GM18951 (cell line): ENCODE measurements around the gene CHAC1.

Source experiments
- POLR2A ChIP-seq: IDR thresholded peaks from 4 replicates; pipeline ENCODE4 v1.6.1; 2011; ENCODE audit warnings: mild to moderate bottlenecking; ENCODE audit not compliant: insufficient read length, insufficient read depth; ENCODE audit errors: extremely low read depth
- in situ Hi-C: fragments of 300-500 bp; cut with MboI; formaldehyde crosslinking; loops from one replicate; pipeline ENCODE4 v1.12.0; 2022; ENCODE audit warnings: low sequenced_read_pairs, mixed read lengths, inconsistent platforms; ENCODE audit not compliant: unreplicated experiment

The CHAC1 gene

DNA sequence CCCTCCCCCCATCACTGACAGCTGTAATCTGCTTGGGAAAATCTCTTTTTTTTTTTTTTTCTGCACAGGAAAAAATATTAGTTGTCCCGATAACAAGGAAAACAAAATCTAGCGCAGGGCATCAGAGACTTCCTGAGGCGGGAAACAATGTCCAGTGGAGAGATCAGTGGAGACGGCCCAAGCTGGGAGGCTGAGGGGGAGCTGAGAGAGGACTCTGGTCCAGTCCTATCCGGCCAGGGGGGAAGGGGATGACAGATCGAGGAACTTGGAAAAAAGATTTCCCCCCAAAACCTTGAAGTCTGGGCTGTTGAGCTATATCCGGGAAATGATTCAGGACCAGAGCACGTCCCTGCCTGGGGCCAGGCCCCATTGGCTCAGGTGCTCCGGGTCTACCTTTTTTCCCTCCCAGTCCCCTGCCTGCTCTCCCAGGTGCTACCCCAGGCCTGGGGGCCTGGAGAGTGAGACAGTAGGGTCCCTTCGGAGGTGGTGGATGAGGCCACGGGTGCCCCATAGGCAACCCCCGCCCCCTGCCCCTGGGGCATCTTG lies 38.1 kb upstream of the CHAC1 start:
- in situ Hi-C loops = loop anchor here (10.0 kb wide), 1 partner anchor 100 kb away; no protein-coding TSS in a partner anchor
- TF ChIP-seq POLR2A = no peak

DNA sequence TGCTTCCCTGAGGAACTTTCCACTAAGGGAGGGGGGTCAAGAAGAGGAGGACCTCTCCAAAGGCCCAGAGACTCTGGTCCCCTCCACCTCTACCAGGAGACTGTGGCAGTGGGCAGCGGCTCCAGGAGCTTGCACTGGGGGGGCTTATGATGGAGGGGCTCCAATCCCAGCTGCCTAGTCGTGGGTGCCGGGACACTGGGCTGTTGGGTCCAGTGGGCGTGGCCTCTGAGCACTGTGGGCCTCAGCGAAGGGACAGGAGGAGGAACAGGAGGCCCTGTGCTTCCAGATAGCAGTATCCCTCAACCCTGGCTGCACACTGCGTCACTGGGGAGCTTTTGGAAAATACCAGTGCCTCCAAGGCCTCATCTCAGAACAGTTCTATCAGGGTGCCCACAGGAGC lies 37.6 kb upstream of the CHAC1 start:
- in situ Hi-C loops = loop anchor here (10.0 kb wide), 1 partner anchor 99 kb away; no protein-coding TSS in a partner anchor

DNA sequence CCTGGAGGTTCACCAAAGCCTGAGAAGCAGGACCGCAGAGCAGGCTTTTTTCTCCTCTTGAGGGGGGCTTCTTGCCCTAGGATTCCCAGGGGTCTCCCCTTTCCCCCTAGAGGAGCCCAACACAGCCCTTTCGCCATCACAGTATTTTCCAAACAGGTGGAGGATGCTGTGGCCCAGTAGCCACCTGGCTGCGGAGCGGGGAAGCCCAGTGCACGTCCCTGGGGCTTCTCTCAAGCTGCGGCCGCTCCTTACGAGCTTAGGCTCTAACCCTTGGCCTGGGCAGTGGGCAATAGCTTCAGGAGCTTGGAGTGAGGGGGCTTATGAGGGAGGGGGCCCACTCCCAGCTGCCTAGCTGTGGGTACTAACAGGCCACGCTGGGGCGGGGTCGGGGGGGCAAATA lies 35.7 kb upstream of the CHAC1 start:
- no peak for TF ChIP-seq POLR2A

More for the DNA sequence above, 37.6 kb upstream of the CHAC1 start:
- TF ChIP-seq POLR2A = no peak

DNA sequence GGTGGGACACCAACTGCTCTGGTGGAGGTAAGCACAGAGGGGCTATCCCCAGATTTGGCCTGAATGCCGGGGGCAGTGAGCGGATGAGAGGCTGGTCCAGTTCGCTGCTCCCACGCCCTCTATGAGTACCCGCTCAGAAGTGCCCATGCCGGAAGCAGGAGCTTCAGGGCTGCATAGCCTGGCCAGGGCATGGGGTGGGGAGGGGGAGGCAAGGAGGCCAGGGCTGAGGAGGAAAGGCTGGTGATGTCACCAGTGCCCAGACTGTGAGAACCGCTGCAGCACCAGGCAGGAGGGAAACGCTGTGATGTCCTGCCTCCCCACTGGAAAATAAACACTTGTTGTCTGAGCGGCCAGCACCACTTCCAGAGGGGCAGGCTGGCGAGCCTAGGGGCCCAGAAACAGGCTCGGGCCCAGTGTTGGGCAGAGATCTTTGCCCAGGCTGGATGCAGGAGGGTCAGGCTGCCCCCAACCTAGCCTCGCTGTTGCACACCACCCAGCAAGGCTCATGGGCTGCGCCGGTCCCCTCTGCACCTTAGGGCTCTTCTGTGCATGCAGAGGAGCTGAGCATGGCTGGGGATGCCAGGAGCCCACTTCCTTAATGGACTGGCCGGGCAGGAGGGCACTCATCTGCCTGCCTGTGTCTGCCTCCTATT lies 35.0 kb upstream of the CHAC1 start:
- in situ Hi-C loops = loop anchor here (10.0 kb wide), 1 partner anchor 97 kb away; no protein-coding TSS in a partner anchor
- no peak for TF ChIP-seq POLR2A

More for the DNA sequence above, 35.7 kb upstream of the CHAC1 start:
- in situ Hi-C loops = loop anchor here (10.0 kb wide), 1 partner anchor 97 kb away; no protein-coding TSS in a partner anchor

DNA sequence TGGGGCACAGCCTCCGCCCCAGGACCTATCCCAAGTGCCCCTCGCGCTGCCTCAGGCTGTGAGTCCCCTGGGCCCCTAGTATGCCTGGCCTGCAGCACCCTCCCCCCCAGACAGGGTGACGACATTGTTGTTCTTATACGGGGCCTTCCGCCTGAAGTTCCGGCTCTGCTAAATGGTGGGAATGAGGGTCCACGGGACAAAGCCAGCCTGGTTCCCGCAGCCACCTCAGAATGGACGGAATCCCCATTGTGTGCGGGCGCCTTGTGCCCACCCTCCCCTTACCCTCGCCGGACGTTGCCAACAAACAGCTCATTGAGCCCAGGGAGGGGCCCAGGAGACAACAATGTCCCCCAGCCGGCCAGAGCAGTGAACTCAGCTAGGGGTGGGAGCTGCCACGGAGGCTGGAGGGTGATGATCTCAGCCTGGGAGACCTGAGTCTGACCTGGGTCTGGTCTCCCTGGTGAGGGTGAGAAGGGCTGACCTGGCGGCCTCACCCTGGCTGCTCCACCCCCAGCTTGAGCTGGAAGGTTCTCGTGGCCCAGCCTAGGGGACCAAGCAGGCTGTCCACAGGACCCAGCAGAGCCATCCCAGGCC lies 34.4 kb upstream of the CHAC1 start:
- TF ChIP-seq POLR2A = no peak
- in situ Hi-C loops = loop anchor here (10.0 kb wide), 1 partner anchor 96 kb away; no protein-coding TSS in a partner anchor

DNA sequence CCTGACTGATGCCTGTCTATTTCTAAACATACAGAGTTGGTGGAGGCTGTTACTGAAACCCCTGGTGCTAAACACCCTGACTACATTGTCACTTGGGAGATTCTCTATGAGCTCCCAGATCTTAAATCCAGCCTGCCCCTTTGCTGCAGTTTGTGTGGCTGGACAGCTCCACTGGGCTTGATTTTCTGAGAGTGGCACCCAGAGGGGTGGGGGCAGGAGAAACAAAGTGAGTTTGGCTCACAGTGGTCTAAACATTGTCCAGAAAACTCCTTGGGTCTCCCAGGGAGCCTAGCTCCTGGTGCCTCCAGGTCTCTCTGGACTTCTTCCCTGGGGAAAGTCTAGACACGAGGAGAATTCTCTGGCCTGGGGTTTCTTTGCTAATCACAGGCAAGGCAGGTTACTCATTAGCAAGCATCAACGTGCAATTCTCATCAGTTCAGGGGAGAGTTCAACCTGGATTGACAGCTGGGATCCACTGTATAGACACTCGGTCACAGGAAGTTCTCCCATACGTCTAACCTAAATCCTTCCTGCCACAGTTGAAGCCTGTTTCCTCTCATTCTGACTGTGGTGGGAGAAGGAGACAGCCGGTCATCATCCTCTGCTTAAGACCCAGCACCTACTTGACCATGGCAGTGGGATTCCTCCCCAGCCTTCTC lies 31.2 kb upstream of the CHAC1 start:
- no peak for TF ChIP-seq POLR2A
- in situ Hi-C loops = loop anchor here (10.0 kb wide), 1 partner anchor 403 kb away; no protein-coding TSS in a partner anchor

DNA sequence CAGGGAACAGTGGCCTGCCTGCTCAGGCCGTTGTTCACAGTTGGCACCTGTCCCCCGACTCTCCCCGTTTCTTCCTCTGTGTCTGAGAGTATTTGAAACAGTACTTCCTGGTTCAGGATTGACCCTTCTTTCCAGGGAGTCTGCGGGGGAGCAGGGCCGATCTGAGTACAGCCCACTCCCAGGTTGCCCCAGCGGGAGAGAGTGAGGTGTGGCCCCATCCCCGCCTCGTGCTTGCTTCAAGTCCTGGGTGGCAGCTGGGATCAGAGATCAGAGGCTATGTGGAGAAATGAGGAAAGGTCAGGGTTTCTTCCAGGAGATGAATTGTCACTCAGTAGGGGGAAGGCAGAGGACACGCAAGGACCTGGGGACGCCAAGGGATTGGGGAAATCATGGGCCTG lies 30.7 kb upstream of the CHAC1 start:
- no peak for TF ChIP-seq POLR2A
- in situ Hi-C loops = loop anchor here (10.0 kb wide), 1 partner anchor 402 kb away; no protein-coding TSS in a partner anchor

DNA sequence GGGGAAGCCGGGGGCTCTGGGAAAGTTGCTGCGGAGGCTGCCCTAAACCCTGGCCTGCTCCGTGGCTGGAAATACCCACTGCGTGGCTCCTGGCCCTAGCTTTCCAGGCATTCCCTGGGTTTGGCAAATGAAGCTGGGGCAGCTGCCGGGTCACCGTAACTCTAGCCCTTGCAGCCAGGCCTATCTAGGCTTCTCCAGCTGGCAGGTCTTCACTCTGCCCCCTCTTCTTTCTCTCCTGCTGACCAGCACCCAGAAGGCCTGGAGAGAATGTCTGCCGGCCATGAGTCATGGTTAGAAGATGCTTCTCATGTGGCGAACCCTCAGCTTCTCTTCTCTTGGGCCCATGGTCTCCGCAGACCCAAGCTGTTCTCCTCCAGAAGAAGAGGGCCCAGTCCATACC lies 29.7 kb upstream of the CHAC1 start:
- in situ Hi-C loops = loop anchor here (10.0 kb wide), 1 partner anchor 401 kb away; no protein-coding TSS in a partner anchor
- TF ChIP-seq POLR2A = no peak

DNA sequence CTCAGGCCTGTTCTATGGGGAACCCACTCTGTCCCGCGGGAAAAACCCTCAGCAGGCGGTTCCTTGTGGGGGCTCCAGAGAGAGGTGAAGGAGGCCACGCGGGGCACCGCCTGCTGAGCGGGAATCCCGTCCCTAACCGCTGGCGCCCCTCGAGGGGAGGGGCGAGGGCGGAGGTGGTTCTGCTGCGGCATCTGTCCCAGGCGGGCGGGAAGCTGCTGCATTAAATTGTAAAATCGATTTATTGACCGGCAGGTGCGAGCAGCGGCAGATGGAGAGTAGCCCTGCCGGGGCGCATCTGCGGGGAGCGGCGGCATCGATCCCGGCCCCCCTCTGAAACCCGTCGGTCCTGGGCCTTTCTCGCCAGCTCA lies 27.8 kb upstream of the CHAC1 start:
- no peak for TF ChIP-seq POLR2A
- in situ Hi-C loops = loop anchor here (10.0 kb wide), 1 partner anchor 399 kb away; no protein-coding TSS in a partner anchor

DNA sequence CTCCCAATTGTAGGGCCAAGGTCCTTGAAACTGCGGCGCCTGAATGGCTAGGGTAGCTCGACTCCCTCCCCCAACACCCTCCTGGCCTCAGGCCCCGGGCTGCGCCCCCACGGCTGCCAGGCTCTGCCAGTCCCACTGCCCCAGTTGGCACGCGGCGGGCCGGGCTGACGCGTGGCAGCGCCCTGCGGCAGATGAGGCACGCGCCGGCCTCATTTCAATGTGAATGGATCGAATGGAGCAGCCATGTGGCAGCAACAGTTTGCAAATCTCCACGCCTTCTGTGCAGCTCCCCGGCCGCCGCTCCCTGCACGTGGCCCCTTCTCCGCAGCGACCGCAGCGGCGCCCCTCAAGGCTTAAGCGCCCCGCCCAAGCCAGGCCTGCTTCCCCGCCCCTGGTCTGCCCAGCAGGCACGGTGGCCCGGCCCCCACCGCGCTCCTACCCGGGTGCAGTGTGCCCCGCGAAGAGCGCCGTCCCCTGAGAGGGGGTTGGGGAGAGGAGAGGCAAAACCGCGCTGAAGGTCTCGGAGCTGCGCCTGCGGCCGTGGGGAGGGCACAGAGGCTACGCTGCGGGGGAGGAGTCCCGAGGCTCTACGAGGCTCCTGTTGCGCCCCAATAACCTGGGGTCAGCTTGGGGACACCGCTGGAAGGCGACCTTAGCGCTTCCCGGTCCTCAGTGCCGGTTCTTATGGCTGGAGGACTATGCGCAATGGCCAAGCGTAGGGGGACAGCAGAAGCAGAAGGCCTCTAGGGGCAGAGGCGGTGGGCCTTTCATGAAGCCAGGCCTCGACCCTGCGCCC lies 27.2 kb upstream of the CHAC1 start:
- no peak for TF ChIP-seq POLR2A
- in situ Hi-C loops = loop anchor here (10.0 kb wide), 1 partner anchor 399 kb away; no protein-coding TSS in a partner anchor

DNA sequence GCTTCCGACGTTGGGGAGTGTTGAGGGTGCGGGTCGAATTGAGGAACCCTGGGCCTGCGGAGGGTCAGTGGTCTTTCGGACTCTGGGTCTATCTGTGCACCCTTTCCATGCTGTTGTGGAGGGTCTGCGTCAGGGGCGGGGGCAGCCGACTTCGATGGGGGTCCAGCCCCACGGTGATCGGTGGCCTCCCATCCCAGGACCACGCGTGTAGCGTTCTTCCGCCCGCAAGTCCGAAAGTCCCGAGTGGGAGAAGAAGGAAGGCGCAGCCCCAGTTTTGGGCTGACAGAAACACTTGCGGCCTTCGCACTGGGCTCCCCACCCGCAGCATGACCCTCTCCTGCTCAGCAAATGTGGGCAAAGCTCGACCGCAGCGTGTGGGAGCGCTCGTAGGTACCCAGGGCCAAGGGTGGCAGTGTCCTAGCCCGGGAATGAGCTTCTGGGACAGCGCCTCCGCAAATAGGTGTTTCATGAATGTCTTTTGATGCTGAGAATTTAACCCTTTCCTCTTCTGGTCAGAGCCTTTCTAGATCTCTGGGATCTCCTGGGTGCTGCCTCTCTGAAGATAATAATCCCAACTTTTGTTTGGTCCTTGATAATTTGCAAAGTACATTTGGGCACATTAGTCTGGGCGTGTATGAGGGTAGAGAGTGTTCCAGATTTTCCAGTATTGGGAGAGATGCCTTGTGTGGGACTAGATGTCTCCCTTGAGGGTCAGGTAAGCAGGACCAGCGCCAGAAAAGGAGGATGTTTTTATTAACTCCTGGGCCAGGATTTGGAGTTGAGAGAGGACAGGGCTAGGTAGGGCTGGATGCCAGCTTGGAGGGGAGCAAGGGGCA lies 26.4 kb upstream of the CHAC1 start:
- TF ChIP-seq POLR2A = no peak
- in situ Hi-C loops = loop anchor here (10.0 kb wide), 1 partner anchor 398 kb away; no protein-coding TSS in a partner anchor
